Measurements from ENCODE around the gene GPRC5A. TPM values are rescaled to one million over a fixed set of nuclear protein-coding genes. Genes with fewer than 3 reads are reported as not detected.

The GPRC5A gene
- total RNA-seq, 1 experiment from 2014 or later: 15.6 TPM

DNA sequence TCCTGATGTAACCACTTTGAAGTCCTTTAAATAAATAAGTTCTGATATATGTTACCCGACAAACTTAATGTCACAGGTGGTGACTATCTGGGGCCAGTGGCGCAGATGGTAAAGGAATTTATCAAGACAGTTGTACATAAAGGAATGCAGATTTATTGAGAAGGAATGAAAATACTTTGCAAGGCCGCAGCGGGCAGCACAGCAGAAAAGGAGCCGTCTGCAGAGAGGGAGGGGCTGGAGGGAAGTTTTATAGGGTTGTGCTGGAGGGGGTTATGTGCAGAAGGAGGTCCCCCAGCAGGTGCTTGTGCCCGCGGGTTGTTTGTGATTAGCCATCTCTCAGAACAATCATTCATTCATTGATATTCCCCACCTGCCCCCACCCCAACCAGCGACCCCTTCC is 43.2 kb downstream of the GPRC5A start:
- H3K36me3 ChIP-seq: no peaks in the 10 kb centered on the region
- peaks cover 8% of the 10 kb centered on the region; the same call in 1 of the 2 replicates for H3K4me1 ChIP-seq
- no peaks in the 10 kb centered on the region for H3K27me3 ChIP-seq
- H3K9me3 ChIP-seq (replicated peaks): no peaks in the 10 kb centered on the region
- DNase-seq: no peak
- H3K27ac ChIP-seq: no peak overlapping the region
- no peak overlapping the region for H3K4me3 ChIP-seq

DNA sequence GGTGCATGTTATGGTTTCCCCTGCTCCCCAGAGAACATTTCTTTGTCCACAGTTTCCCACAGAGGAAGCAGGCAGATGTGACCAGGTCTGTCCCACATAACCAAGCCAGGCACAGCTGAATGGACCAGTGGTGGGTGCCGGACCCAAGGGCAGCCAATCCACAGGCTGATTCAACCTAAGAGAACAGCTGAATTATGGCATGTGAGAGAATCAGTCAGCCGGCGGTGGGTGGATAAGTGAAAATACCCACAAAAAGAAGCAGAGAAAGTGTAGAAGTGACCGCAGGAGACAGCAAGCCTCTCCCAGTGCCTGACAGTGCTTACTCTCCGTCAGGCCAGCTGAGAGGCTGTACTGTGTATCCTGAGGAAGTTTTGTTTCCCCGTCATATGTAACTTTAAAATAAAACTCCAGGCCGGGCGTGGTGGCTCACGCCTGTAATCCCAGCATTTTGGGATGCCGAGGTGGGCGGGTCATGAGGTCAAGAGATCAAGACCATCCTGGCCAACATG is 45.7 kb downstream of the GPRC5A start:
- Histone ChIP-seq H3K4me3 (no peak overlapping the region), H3K27ac (no peak overlapping the region), H3K36me3 (no peaks in the 10 kb centered on the region), H3K27me3 (no peaks in the 10 kb centered on the region), H3K9me3 (replicated peaks) (no peaks in the 10 kb centered on the region), H3K4me1 (peaks cover 8% of the 10 kb centered on the region; the same call in 1 of the 2 replicates)
- no peak for DNase-seq

DNA sequence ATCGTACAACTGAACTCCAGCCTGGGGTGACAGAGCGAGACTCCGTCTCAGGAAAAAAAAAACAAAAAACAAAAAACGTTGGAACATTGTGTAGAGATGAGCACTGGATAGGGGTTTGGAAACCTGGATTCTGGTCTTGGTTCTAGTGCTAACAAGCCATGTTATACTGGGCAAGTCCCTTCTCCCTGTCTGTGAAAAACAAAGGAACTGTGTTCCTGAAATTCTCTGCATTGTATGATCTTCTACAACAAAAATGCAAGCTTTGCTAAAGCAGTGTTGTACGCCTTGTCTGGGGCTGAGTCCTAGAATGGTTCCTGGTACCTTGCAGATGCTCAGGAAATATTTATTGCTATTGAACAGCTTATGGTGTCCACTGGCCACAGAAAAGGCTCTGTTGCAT is 47.2 kb downstream of the GPRC5A start:
- H3K4me3 ChIP-seq: no peak overlapping the region
- H3K27me3 ChIP-seq: no peaks in the 10 kb centered on the region
- H3K27ac ChIP-seq: no peak overlapping the region
- peaks cover 8% of the 10 kb centered on the region; the same call in 1 of the 2 replicates for H3K4me1 ChIP-seq
- H3K36me3 ChIP-seq: no peaks in the 10 kb centered on the region
- no peak for DNase-seq
- no peaks in the 10 kb centered on the region for H3K9me3 ChIP-seq (replicated peaks)

DNA sequence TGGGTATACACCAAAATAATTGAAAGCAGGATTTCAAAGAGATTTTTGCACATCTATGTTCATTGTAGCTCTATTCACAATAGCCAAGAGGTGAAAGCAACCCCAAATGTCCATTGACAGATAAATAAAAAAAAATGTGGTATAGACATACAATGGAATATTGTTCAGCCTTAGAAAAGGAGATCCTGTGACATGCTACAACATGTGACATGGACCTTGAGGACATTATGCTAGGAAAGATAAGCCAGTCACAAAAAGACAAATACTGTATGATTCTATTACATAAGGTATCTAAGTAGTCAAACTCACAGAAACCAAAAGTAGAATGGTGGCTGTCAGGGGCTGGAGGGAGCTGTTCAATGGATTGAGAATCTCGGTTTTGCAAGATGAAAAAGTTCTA is 48.5 kb downstream of the GPRC5A start:
- Histone ChIP-seq H3K4me1 (0 out of 2 replicates have a peak, but pooled peaks cover 1% of the 10 kb centered on the region), H3K9me3 (replicated peaks) (no peaks in the 10 kb centered on the region), H3K36me3 (no peaks in the 10 kb centered on the region), H3K27me3 (no peaks in the 10 kb centered on the region), H3K27ac (no peak overlapping the region), H3K4me3 (no peak overlapping the region)
- no peak for DNase-seq

DNA sequence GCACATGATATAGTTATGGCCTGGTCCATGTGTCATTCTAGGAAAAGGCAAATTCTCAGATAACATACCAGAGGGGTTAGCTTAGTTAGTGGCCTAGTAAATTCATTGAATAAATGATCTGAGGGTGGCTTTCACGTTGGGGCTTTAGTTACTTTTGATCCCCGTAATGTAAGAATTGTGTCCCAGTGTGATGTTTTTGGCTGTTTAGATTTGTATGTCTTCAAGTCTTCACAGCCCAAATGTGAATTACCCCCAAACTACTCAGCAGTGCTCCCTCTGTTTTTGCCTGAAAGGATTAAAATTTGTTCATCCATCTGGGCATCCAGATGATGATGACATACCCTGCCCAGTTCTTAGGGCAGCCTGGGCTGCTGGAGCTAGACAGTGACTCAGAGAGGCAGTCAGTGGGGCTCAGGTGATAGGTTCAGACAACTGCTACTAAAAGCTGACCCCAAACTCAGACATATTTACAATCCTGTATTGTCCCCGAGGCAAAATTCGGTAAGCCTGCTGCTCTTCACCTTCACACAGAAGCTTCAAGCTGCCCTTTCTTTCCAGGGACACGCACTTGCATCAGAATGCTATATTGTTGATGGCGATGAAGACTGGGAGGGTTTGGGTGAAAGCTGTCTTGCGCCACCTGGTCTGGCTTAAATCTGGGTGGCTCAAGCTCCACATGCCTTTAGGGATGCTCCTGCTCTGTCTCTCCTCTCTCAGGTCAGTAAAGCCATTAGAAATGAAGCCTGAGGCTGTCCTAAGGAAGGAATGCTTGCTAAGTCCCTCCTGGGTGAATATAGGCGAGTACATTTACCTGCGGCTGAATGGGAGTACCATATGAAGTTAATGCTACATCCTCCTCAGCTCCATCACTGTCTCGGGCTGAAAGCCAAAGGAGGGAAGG is 50.3 kb downstream of the GPRC5A start:
- Histone ChIP-seq H3K4me3 (no peak overlapping the region), H3K4me1 (no peaks in the 10 kb centered on the region), H3K9me3 (replicated peaks) (no peaks in the 10 kb centered on the region), H3K36me3 (no peaks in the 10 kb centered on the region), H3K27me3 (no peaks in the 10 kb centered on the region), H3K27ac (no peak overlapping the region)
- DNase-seq: peak; percentile 22 to 58

DNA sequence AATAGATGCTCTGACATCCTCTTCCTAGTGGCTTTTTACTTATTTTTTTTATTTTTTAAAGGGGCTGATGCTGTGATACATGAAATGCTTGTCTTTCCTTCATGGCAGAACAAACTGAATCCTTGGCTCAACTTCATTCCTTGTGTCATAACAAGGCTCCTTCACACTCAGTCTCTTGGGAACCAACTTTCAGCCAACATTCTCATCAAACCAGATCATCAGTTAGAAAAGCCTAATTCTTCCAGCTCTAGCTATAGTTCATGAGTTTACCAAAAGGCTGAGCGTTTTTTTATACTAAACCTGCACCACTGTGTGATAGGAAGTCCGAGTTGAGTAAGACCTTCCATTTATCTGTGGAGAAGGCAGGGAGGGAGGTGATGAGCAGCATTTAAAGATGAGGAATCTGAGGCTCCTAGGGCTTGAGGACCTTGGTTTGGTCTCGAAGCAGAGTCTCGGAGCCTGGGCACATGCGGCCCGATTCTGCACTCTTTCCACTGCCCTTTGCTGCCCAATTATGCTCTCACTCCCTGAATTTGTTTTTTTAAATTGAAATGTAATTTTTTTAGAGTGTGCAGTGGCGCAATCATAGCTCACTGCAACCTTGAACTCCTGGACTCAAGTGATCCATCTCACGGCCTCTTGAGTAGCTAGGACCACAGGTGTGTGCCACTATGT is 52.4 kb downstream of the GPRC5A start:
- H3K4me3 ChIP-seq: no peak overlapping the region
- H3K9me3 ChIP-seq (replicated peaks): no peaks in the 10 kb centered on the region
- H3K27me3 ChIP-seq: no peaks in the 10 kb centered on the region
- H3K4me1 ChIP-seq: 0 out of 2 replicates have a peak, but pooled peaks cover 5% of the 10 kb centered on the region
- no peak for DNase-seq
- no peak overlapping the region for H3K27ac ChIP-seq
- H3K36me3 ChIP-seq: no peaks in the 10 kb centered on the region

DNA sequence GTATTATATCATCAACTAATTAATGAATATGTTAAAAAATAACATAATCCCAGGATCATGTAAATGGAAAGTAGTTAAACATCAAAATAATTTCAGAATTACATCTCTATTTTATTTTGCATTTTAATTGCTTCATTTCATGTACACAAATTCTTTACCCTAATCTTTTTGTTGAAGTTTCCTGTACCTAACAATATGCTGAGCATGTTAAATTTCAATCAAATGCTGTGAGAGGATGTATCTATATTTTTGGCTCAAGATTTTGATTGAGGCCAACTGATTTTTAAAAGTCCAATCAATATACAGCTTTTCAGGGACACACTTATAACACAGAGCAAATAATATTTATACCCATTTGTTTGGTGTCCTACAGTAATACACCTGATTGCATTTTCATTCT is 54.2 kb downstream of the GPRC5A start:
- no peak for DNase-seq
- Histone ChIP-seq H3K27ac (no peak overlapping the region), H3K9me3 (replicated peaks) (no peaks in the 10 kb centered on the region), H3K4me3 (no peak overlapping the region), H3K36me3 (no peaks in the 10 kb centered on the region), H3K4me1 (0 out of 2 replicates have a peak, but pooled peaks cover 5% of the 10 kb centered on the region), H3K27me3 (no peaks in the 10 kb centered on the region)

DNA sequence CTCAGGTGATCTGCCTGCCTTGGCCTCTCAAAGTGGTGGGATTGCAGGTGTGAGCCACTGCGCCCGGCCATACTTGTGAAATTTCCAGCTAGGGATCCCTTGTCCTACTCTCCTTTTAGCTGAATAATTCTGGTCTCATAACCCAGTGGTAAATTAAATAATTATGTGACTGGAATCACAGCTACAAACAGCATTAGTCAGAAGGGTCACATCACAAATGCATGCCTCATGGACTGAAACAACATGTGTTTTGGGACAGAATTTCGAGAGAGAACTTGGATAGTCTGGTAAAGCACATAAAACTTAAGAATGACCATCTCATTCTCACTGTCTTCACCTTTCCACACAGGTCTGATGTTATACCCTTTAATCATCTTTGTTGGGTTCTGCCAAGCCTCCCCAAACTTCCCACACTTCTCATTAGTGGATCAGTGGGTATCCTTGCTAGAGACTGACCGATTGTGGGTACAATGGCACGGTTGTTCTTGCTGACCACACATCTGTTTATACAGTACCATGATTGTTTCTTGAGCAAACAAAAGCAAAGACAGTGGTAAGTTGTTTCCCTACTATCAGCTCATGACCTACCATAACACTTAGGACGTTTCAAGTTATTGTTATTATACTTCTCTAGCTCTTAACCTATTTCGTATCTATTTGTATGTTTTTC is 55.5 kb downstream of the GPRC5A start:
- Histone ChIP-seq H3K4me3 (no peak overlapping the region), H3K9me3 (replicated peaks) (no peaks in the 10 kb centered on the region), H3K27me3 (no peaks in the 10 kb centered on the region), H3K27ac (no peak overlapping the region), H3K36me3 (no peaks in the 10 kb centered on the region), H3K4me1 (0 out of 2 replicates have a peak, but pooled peaks cover 5% of the 10 kb centered on the region)
- peak; percentile 9 to 46 for DNase-seq

DNA sequence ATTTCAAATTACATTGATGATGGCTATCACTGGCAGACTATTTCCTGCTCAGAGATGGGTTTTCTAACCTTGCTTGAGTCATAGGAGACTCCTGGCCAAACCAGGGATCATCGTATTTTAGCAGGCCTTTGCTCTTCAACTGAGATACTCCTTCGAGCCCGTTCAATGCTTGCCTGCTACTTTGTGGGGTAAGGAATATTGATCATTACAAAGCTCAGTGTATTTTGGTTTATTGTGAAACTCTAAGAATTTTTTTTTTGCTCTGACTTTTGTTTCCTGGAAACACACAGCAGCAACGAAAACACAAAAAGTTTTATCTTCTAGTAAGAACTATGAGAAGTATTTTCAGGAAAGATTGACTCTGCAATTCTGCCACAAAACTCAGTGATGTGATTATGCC is 56.5 kb downstream of the GPRC5A start:
- H3K27me3 ChIP-seq: no peaks in the 10 kb centered on the region
- no peaks in the 10 kb centered on the region for H3K9me3 ChIP-seq (replicated peaks)
- 0 out of 2 replicates have a peak, but pooled peaks cover 5% of the 10 kb centered on the region for H3K4me1 ChIP-seq
- no peak for DNase-seq
- no peaks in the 10 kb centered on the region for H3K36me3 ChIP-seq
- no peak overlapping the region for H3K27ac ChIP-seq
- H3K4me3 ChIP-seq: no peak overlapping the region

DNA sequence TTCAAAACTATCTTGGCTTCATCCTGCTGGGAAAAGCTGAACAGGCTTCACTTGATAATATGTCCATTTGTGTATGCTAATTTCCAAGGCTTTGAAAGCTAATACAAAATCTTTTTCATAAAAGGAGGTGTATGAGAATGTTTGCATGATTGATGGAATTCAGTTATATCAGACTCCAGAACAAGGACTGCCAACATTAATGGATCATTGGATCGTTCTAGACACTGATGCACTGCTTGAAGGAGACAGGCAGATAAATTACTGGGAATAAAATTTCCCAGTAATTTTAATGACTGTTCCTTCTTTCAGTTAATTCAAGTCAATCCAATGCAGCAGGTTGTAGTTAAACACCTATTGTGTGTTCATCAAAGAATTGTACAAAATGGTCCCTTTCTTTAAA is 60.1 kb downstream of the GPRC5A start:
- no peak overlapping the region for H3K27ac ChIP-seq
- H3K9me3 ChIP-seq (replicated peaks): no peaks in the 10 kb centered on the region
- no peaks in the 10 kb centered on the region for H3K27me3 ChIP-seq
- no peak for DNase-seq
- H3K36me3 ChIP-seq: no peaks in the 10 kb centered on the region
- 0 out of 2 replicates have a peak, but pooled peaks cover 5% of the 10 kb centered on the region for H3K4me1 ChIP-seq
- no peak overlapping the region for H3K4me3 ChIP-seq

DNA sequence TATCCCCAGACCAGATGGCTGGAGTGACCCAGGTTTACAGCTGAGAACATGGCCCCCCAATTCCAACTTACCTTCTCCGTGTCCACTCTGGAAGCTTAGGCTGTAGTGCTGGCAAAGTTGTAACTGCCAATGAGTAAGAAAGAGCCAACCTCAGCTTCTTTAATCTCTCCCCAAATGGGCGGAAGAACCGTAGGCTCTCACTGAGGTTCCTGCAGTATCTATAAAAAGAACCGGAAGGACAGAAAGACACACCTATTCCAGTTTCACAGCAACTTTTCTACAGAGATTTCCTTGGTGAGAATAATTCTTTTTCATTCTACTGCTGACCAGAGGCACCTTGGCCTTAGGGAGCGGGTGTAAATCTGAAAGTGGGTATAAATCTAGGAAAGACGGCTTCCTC is 60.7 kb downstream of the GPRC5A start, which contains the start of gene GPRC5D:
Gene GPRC5D (minus strand): TSS at position 135 of the 400 bp plus-strand sequence. CDS start 1,786 bp downstream, outside the sequence.
- no peaks in the 10 kb centered on the region for H3K9me3 ChIP-seq (replicated peaks)
- H3K4me1 ChIP-seq: 0 out of 2 replicates have a peak, but pooled peaks cover 2% of the 10 kb centered on the region
- no peak within 1 kb of the TSS for H3K4me3 ChIP-seq
- DNase-seq: no peak
- H3K36me3 ChIP-seq: no peaks in the 10 kb centered on the region
- H3K27me3 ChIP-seq: no peaks in the 10 kb centered on the region
- H3K27ac ChIP-seq: no peak within 1 kb of the TSS

DNA sequence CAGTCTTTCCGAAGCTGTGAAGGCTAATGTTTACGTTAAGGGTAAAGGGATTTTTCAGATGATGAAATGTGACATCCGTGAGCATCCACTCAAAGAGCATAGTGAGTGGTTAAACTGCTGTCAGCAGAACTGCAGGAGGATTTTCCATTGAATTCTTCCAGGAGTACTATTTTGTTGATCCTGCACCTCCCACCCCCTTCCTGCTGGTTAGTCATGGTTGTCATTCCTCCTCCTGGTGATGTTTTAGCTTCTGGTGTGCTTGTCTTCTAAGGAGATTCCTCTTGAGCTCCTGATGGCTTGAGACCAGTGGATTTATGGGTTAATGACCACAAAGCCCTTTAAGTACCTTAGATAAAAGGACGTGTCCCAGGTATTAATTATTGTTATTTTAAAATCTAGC is 63.0 kb downstream of the GPRC5A start:
- DNase-seq: no peak
- Histone ChIP-seq H3K27ac (no peak overlapping the region), H3K4me3 (no peak overlapping the region), H3K4me1 (no peaks in the 10 kb centered on the region), H3K27me3 (no peaks in the 10 kb centered on the region), H3K36me3 (no peaks in the 10 kb centered on the region), H3K9me3 (replicated peaks) (no peaks in the 10 kb centered on the region)

DNA sequence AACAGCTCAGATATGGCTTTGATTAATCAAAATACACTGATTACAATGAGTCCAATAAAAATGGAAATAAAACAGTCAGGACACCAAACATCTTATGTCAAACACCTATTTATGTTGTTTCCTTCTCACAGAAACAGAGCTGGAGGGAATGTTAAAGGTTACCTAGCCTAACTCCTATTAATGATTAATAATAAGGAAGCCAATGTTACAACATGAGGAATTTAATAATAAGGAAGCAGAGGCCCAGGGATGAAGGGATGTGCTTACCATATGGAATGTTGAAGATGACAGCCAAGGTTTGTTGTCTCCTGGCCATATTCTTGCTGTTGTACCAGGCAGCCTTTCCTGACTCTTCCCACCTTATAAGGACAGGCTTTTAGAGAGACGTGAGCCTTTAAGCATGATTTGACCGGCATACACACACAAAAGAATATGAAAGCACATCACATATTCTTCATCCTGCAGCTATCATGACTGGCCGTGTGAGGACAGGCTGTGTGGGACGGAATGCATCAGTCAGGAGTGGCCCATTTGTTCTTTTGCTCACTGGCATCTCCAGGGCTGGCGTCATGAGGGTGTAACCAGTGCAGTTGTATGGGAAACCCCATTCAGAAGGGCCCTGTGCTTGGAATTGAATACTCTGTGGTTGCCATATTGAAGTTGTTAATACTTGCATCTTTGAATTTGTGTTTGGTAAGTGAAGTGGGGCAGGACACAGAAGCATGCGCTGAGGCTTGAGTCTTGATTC is 63.7 kb downstream of the GPRC5A start:
- DNase-seq: no peak

DNA sequence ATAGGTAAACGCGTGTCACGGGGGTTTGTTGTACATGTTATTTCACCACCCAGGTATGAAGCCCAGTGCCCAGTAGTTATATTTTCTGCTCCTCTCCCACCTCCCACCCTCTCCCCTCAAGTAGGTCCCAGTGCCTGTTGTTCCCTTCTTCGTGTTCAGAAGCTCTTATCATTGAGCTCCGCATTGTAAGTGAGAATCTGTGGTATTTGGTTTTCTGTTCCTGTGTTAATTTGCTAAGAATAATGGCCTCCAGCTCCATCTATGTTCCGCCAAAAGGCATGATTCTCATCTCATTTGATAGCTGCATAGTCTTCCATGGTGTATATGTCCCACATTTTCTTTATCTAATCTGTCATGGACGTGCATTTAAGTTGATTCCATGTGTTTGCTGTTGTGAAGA is 67.5 kb downstream of the GPRC5A start:
- Histone ChIP-seq H3K4me1 (no peaks in the 10 kb centered on the region), H3K9me3 (replicated peaks) (no peaks in the 10 kb centered on the region), H3K27me3 (no peaks in the 10 kb centered on the region), H3K27ac (no peak overlapping the region), H3K4me3 (no peak overlapping the region), H3K36me3 (no peaks in the 10 kb centered on the region)
- no peak for DNase-seq

More for the DNA sequence above, 63.7 kb downstream of the GPRC5A start:
- Histone ChIP-seq H3K27me3 (no peaks in the 10 kb centered on the region), H3K9me3 (replicated peaks) (no peaks in the 10 kb centered on the region), H3K36me3 (no peaks in the 10 kb centered on the region), H3K27ac (no peak overlapping the region), H3K4me3 (no peak overlapping the region), H3K4me1 (no peaks in the 10 kb centered on the region)
